WERI-Rb-1 (cell line): ENCODE data around the gene RARB.

Experiments used
- DNase-seq: peaks from one replicate; pipeline ENCODE4 v3.0.0-alpha.2; 2020
- H3K27ac ChIP-seq: fragments of 250-450 bp; sonication (Bioruptor Pico); 2 replicates; pipeline ENCODE4 v1.5.1; 2020; ENCODE audit warnings: mild to moderate bottlenecking, moderate library complexity
- H3K27me3 ChIP-seq: fragments of 250-450 bp; sonication (Bioruptor Pico); 2 replicates; pipeline ENCODE4 v1.5.1; 2021; ENCODE audit warnings: mild to moderate bottlenecking, low read depth, moderate library complexity; ENCODE audit not compliant: insufficient read depth, severe bottlenecking
- H3K36me3 ChIP-seq: fragments of 250-450 bp; sonication (Bioruptor Pico); 2 replicates; pipeline ENCODE4 v1.5.1; 2020; ENCODE audit warnings: mild to moderate bottlenecking, moderate library complexity
- H3K4me3 ChIP-seq: 2 replicates; pipeline ENCODE4 v1.5.1; 2011; ENCODE audit warnings: low read depth, mild to moderate bottlenecking, control low read depth, low read length
- H3K9me3 ChIP-seq: fragments of 250-450 bp; sonication (Bioruptor Pico); 2 replicates; pipeline ENCODE4 v1.5.1; 2021; ENCODE audit warnings: mild to moderate bottlenecking, moderate library complexity; ENCODE audit not compliant: severe bottlenecking
- TF ChIP-seq, protein P1 (sequence below): IDR thresholded peaks from 2 replicates; pipeline ENCODE4 v1.5.1; 2011; ENCODE audit warnings: low read depth, mild to moderate bottlenecking, control low read depth, inconsistent platforms, low read length

Gene RARB

DNA sequence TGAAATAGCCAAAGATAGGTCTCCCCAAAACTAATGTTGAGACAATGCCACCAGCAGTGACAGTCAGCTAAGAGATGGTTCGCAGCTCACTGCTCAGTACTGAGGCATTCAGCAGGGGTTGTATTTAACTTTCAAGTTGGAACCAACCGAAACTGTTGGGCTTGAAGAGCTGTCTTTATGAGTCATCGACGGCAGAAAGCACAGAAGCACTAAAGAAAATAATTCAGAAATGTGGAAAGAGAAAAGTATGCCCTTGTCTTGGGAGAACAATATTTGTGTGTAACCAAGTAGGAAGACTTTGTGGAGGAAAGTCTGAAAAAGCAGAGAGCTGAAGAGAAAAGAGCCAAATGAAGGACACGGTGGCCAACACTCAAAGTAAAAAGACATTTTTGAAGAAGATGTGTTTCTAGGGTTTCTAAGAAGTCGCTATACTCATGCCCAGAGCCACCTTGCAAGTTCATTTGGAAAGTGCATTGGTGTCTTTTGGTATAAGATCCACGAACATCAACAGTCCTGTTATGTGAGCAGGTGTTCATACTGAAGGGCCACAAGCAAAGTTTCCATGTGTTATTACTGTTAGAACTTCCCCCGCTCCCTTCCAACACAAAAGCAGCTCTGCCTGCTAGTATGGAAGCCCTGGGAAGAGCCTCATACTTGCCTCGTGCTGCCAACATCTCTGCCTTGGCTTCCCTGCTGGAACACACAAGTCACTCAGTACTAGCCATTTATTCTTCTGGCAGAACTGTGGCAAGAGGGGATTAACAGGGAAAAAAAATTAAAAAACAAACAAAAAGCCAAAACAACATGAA, 4.1 kb upstream of the RARB start:
- Histone ChIP-seq H3K27me3 (no peaks in the 10 kb centered on the region), H3K27ac (no peak overlapping the region), H3K9me3 (no peaks in the 10 kb centered on the region), H3K36me3 (no peaks in the 10 kb centered on the region), H3K4me3 (no peak overlapping the region)
- TF ChIP-seq, protein P1, sequence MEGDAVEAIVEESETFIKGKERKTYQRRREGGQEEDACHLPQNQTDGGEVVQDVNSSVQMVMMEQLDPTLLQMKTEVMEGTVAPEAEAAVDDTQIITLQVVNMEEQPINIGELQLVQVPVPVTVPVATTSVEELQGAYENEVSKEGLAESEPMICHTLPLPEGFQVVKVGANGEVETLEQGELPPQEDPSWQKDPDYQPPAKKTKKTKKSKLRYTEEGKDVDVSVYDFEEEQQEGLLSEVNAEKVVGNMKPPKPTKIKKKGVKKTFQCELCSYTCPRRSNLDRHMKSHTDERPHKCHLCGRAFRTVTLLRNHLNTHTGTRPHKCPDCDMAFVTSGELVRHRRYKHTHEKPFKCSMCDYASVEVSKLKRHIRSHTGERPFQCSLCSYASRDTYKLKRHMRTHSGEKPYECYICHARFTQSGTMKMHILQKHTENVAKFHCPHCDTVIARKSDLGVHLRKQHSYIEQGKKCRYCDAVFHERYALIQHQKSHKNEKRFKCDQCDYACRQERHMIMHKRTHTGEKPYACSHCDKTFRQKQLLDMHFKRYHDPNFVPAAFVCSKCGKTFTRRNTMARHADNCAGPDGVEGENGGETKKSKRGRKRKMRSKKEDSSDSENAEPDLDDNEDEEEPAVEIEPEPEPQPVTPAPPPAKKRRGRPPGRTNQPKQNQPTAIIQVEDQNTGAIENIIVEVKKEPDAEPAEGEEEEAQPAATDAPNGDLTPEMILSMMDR: no peak
- no peak for DNase-seq

DNA sequence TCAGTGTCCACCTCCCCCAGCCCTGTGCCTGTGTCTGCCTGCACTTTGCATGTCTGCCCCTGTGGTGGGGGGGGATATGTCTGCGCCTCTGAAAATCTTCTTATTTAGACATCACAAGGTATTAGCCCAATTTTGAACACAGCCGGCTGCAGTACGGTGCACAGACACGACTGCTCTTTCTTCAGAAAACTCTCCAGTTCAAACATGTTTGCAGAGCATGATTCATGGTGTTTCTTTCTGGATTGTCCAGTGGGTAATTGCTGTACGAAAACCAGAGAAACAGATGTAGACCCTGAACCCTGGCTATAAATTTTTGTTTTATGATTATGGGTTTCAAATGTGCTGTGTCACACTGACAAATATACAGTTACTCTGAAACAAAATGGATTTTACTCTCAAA, 3.4 kb upstream of the RARB start:
- no peaks in the 10 kb centered on the region for H3K9me3 ChIP-seq
- no peak overlapping the region for H3K4me3 ChIP-seq
- DNase-seq: peak; percentile 34
- TF ChIP-seq, protein P1: no peak
- no peaks in the 10 kb centered on the region for H3K27me3 ChIP-seq
- no peaks in the 10 kb centered on the region for H3K36me3 ChIP-seq
- H3K27ac ChIP-seq: no peak overlapping the region

DNA sequence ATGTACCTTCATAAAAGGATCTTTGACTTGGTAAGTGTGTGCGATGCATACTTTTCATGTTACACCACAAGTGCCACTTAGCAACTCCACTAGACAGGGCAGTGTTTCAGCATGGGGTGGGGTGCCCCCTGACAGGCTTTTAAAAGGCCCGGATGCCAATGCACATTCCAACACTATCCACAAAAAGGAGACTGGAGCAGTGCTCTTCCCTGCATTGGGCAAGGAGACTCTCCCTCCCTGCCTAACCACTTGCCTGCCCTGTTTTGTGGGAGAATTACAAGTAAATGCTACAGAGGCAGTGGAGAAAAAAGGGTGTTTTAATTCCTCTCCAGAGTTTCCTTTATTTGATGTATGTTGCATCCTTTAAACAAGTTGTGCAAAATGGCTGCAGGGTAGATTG, 1.7 kb upstream of the RARB start:
- no peak for DNase-seq
- Histone ChIP-seq H3K9me3 (no peaks in the 10 kb centered on the region), H3K4me3 (no peak overlapping the region), H3K36me3 (no peaks in the 10 kb centered on the region), H3K27me3 (no peaks in the 10 kb centered on the region), H3K27ac (no peak overlapping the region)
- TF ChIP-seq, protein P1: no peak

DNA sequence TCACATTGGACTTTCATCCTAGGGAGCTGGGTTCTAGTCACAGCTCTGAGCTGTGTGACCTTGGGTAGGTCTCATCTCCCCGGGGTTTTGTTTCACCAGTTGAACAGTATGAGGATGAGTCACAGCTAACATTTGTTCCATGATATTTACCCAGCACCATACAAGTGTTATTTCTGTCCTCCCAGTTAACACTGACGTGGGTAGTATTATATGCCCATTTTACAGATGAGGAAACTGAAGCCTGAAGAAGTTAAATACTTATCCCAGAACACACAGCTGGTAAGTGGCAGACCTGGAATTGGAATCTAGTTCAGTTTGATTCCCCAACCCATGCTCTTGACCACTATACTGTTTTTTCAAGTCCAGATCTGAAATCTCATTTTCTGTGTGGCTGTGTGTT, 908 bp upstream of the RARB start:
- TF ChIP-seq, protein P1: no peak

DNA sequence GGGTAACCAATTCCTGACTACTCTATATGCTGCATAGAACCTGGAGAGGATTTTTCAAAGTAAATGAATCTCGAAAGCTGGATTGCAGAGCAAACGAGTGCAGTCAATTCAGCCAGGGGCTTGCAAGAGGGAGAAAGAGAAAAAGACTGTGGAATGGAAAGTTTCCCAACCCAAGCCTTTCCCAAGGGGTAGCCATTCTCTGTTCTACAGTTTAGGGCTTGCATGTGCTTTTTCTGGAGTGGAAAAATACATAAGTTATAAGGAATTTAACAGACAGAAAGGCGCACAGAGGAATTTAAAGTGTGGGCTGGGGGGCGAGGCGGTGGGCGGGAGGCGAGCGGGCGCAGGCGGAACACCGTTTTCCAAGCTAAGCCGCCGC, 511 bp upstream of the RARB start:
- Histone ChIP-seq H3K9me3 (no peaks in the 10 kb centered on the region), H3K27me3 (no peaks in the 10 kb centered on the region), H3K27ac (no peak overlapping the region), H3K4me3 (no peak overlapping the region), H3K36me3 (no peaks in the 10 kb centered on the region)
- TF ChIP-seq, protein P1: no peak
- no peak for DNase-seq

More for the DNA sequence above, 908 bp upstream of the RARB start:
- no peaks in the 10 kb centered on the region for H3K27me3 ChIP-seq
- H3K9me3 ChIP-seq: no peaks in the 10 kb centered on the region
- no peak overlapping the region for H3K27ac ChIP-seq
- no peaks in the 10 kb centered on the region for H3K36me3 ChIP-seq
- DNase-seq: no peak
- H3K4me3 ChIP-seq: no peak overlapping the region

DNA sequence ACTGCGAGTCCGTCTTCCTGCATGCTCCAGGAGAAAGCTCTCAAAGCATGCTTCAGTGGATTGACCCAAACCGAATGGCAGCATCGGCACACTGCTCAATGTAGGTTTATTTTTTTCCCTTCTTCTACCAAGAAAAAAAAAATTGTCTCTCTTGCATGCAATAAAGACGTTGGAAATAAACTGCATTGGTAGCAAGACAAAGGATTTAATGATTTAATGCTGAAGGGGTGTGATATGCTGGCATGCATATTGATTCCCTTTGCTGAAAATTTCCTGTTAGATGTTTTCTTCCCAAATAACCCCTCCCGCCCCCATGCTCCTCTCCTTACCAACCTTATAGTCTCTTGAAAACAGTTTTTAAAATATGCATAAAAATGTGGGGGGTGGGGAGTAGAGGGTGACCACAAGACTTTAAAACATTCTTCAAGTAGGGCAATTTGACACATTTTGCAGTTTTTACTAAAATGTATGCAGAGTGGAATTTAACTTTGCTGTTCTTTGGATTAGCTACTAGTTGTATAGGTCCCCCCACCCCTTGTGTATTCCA, 799 bp downstream of the RARB start:
- DNase-seq: no peak
- Histone ChIP-seq H3K9me3 (no peaks in the 10 kb centered on the region), H3K36me3 (no peaks in the 10 kb centered on the region), H3K27me3 (no peaks in the 10 kb centered on the region), H3K27ac (no peak overlapping the region), H3K4me3 (no peak overlapping the region)
- TF ChIP-seq, protein P1: no peak
